Measurements from ENCODE around the gene AGPS. TPM values are rescaled to one million over a fixed set of nuclear protein-coding genes. Genes with fewer than 3 reads are reported as not detected.

AGPS gene
- polyA plus RNA-seq, 3 donors: 7.1 to 26.9 (median 16.7) TPM

- WGBS (ENCODE audit: insufficient coverage): 100% methylated on average over 1 of the region's 2 CpGs
- Histone ChIP-seq H3K4me3 (replicated peaks in 1 of 3; ENCODE audit: low read depth in 2 of 3, low read length in 3 of 3) (no peak overlapping the region), H3K4me2 (replicated peaks; ENCODE audit: extremely low read depth, low read length, poor library complexity, severe bottlenecking) (no peak overlapping the region), H3K27ac (ENCODE audit: low read depth in 1 of 2, low read length in 2 of 2) (no peak overlapping the region), H3K9me3 (replicated peaks in 1 of 2; ENCODE audit: control insufficient read depth in 1 of 2, insufficient read depth in 1 of 2, low read length in 2 of 2) (no peaks in the 10 kb centered on the region), H2AFZ (ENCODE audit: insufficient read depth, low read depth, low read length, poor library complexity, severe bottlenecking) (no peak overlapping the region), H3K36me3 (replicated peaks in 1 of 2; ENCODE audit: control insufficient read depth in 1 of 2, insufficient read depth in 2 of 2, low read length in 2 of 2) (no peaks in the 10 kb centered on the region), H3K27me3 (ENCODE audit: control insufficient read depth in 2 of 2, insufficient read depth in 2 of 2, low read length in 2 of 2) (no peaks in the 10 kb centered on the region), H3K4me1 (ENCODE audit: control insufficient read depth in 1 of 2, insufficient read depth in 2 of 2, low read length in 2 of 2) (no peaks in the 10 kb centered on the region), H4K20me1 (ENCODE audit: insufficient read depth, low read length) (no peaks in the 10 kb centered on the region), H3K9ac (ENCODE audit: insufficient read depth, low read length, poor library complexity, severe bottlenecking) (no peak overlapping the region), H3K79me2 (ENCODE audit: insufficient read depth, low read length) (no peaks in the 10 kb centered on the region)
- Mint-ChIP-seq H3K4me3 (no peak overlapping the region), H3K27me3 (ENCODE audit: low read depth in 3 of 3) (peaks cover 0 to 5% (median 3%) of the 10 kb centered on the region in 3 donors), H3K9me3 (peaks cover 0 to 2% (median 0%) of the 10 kb centered on the region in 7 donors), H3K36me3 (no peaks in the 10 kb centered on the region), H3K27ac (no peak overlapping the region), H3K4me1 (no peaks in the 10 kb centered on the region)
- DNase-seq: no peak
- TF ChIP-seq, protein P1, sequence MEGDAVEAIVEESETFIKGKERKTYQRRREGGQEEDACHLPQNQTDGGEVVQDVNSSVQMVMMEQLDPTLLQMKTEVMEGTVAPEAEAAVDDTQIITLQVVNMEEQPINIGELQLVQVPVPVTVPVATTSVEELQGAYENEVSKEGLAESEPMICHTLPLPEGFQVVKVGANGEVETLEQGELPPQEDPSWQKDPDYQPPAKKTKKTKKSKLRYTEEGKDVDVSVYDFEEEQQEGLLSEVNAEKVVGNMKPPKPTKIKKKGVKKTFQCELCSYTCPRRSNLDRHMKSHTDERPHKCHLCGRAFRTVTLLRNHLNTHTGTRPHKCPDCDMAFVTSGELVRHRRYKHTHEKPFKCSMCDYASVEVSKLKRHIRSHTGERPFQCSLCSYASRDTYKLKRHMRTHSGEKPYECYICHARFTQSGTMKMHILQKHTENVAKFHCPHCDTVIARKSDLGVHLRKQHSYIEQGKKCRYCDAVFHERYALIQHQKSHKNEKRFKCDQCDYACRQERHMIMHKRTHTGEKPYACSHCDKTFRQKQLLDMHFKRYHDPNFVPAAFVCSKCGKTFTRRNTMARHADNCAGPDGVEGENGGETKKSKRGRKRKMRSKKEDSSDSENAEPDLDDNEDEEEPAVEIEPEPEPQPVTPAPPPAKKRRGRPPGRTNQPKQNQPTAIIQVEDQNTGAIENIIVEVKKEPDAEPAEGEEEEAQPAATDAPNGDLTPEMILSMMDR (IDR thresholded peaks at IDR 0.05): no peak
- intact Hi-C loops (cut with micrococcal nuclease): no loop called here
Measured at GRCh38 chr2:177575358-177575757, 182.8 kb downstream of the AGPS start.

GRCh38 chr2:177577075-177577474, 184.5 kb downstream of the AGPS start:
- Histone ChIP-seq H3K4me2 (replicated peaks; ENCODE audit: extremely low read depth, low read length, poor library complexity, severe bottlenecking) (no peak overlapping the region), H2AFZ (ENCODE audit: insufficient read depth, low read depth, low read length, poor library complexity, severe bottlenecking) (no peak overlapping the region), H3K4me1 (ENCODE audit: control insufficient read depth in 1 of 2, insufficient read depth in 2 of 2, low read length in 2 of 2) (no peaks in the 10 kb centered on the region), H3K79me2 (ENCODE audit: insufficient read depth, low read length) (no peaks in the 10 kb centered on the region), H3K27me3 (ENCODE audit: control insufficient read depth in 2 of 2, insufficient read depth in 2 of 2, low read length in 2 of 2) (no peaks in the 10 kb centered on the region), H3K9ac (ENCODE audit: insufficient read depth, low read length, poor library complexity, severe bottlenecking) (no peak overlapping the region), H3K4me3 (replicated peaks in 1 of 3; ENCODE audit: low read depth in 2 of 3, low read length in 3 of 3) (no peak overlapping the region), H3K9me3 (replicated peaks in 1 of 2; ENCODE audit: control insufficient read depth in 1 of 2, insufficient read depth in 1 of 2, low read length in 2 of 2) (no peaks in the 10 kb centered on the region), H4K20me1 (ENCODE audit: insufficient read depth, low read length) (no peaks in the 10 kb centered on the region), H3K27ac (ENCODE audit: low read depth in 1 of 2, low read length in 2 of 2) (no peak overlapping the region), H3K36me3 (replicated peaks in 1 of 2; ENCODE audit: control insufficient read depth in 1 of 2, insufficient read depth in 2 of 2, low read length in 2 of 2) (no peaks in the 10 kb centered on the region)
- WGBS (ENCODE audit: insufficient coverage): 100% methylated on average over 1 of the region's 1 CpG
- H3K4me3 Mint-ChIP-seq: no peak overlapping the region
- H3K36me3 Mint-ChIP-seq: no peaks in the 10 kb centered on the region
- H3K4me1 Mint-ChIP-seq: no peaks in the 10 kb centered on the region
- DNase-seq: no peak
- H3K27ac Mint-ChIP-seq: no peak overlapping the region
- peaks cover 0 to 2% (median 0%) of the 10 kb centered on the region in 7 donors for H3K9me3 Mint-ChIP-seq
- TF ChIP-seq, protein P1 (IDR thresholded peaks at IDR 0.05): no peak
- H3K27me3 Mint-ChIP-seq (ENCODE audit: low read depth in 3 of 3): peaks cover 0 to 7% (median 3%) of the 10 kb centered on the region in 3 donors
- intact Hi-C loops (cut with micrococcal nuclease): no loop called here

Measured in CD14-positive monocyte (primary cell).